GM19467 (cell line): ENCODE data around the gene BACE1-AS.
"Not testable (repeated sequence)": the region's sequence is repeated elsewhere in the genome, so short reads cannot be mapped to it uniquely, and the experiment has no call there.

ENCODE experiments used
- ATAC-seq: cut with Tn5 transposase; IDR thresholded peaks from one replicate; pipeline ENCODE4 v1.9.1; 2021; ENCODE audit warnings: mild to moderate bottlenecking, moderate library complexity; ENCODE audit not compliant: unreplicated experiment

BACE1-AS gene

GRCh38 chr11:117290809-117291396 is at the start of gene BACE1-AS:
Gene BACE1-AS (plus strand): TSS chr11:117291346.
- no peak for ATAC-seq

DNA sequence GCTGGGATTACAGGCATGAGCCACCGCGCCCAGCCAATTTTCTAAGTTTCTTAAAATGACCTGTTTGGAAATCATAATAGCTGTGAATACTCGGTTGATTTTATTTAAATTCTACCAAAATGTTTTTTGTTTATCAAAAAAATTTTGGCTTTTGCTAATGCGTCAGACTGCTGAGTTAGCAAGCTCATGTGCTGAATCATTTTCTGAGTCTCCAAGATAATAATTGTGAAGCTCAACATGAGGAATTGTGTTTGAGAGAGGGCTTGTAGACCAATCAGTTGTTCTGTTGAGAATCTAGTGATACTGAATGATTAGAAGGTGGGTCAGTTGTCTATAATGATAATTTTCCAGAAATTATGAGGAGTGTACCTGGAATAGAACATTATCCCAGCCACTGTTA is 42.8 kb upstream of the BACE1-AS start:
- ATAC-seq, result no peak

DNA sequence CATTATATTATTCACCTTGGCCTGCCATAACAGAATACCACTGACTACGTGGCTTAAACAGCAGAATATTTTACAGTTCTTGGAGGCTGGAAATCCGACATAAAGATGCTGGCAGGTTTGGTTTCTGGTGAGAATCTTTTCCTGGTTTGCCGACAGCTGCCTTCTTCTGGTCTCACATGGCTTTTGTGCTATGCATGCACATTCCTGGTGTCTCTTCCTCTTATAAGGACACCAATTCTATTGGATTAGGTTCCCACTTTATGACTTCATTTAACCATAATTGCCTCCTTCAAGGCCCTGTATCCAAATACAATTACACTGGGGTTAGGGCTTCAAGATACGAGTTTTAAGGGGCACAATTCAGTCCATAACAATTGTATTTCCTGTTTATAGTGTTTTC is 41.6 kb upstream of the BACE1-AS start:
- no peak for ATAC-seq

- no peak for ATAC-seq
Observed at GRCh38 chr11:117251506-117251905, 39.6 kb upstream of the BACE1-AS start.

DNA sequence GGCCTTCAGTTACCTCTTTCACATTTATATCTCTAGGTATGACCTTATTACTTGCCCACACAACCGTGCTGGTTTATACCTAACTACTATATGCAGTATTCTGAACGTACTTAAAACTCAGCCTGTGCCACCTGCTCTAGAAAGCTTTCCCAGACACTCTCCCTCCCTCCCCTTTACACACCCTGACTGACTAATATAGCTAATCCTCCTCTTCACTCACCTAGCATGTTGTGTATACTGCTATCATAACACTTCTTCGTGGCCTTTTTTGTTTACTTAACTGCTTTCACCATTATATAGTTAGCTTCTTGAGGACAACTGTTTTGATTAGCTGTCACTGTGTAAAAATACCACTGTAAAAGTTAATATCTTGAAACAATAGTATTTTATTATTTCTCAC is 35.2 kb upstream of the BACE1-AS start:
- no peak for ATAC-seq

DNA sequence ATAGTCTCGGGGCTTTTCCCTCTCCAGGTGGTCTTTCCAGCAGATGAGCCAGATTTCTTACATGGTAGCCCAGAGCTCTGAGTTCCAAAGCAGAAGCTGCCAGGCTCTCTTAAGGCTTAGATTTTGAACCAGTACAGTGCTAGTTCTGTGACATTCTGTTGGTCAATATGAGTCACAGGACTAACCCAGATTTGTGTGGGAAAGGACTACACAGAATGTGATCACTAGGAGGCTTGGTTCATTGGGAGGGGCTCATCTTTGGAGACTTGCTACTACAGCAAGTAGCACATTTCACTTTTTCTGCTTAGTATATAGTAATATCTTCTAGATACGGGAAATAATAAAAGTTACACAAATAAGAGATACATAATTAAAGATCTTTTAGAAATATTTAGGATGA is 34.6 kb upstream of the BACE1-AS start:
- ATAC-seq, result no peak

GRCh38 chr11:117258576-117258975 is 32.6 kb upstream of the BACE1-AS start:
- no peak for ATAC-seq

DNA sequence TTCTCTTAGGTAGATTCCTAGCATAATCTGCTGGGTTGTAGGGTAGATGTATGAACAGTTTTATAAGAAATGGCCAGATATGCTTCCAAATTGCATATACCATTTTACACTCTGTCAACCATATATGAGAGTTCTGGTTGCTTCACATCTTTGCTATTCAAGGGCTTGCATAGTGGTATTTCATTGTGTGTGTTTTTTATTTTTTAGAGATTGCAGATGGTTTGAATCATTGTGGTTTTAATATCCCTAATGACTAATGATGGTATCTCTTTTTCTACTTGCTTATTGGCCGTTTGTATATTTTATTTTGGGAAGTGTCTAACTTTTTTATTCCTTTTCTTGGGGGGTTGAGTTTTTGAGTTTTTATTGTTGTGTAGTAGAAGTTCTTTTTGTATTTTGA is 31.7 kb upstream of the BACE1-AS start:
- no peak for ATAC-seq

GRCh38 chr11:117264624-117265323 is 26.4 kb upstream of the BACE1-AS start:
- not testable (repeated sequence) for ATAC-seq

- no peak for ATAC-seq
Observed at GRCh38 chr11:117265745-117266144, 25.4 kb upstream of the BACE1-AS start.

DNA sequence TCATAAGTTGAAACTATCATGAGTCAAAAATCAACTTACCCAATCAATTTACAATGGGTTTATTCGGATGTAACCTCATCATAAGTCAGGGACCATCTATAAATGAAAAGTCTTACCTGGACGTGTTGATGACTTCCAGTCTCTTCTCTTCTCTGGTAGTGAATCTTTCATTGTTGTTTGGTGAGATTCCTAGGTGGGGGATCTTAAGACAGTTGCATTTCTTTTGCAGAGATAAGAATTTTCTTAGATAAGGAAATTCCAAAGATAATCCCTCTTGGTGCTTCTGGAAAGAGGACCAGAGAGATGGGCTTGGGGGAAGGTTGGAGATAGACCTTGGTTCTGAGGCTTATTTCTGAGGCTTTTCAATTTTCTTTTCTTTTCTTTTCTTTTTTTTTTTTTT is 21.3 kb upstream of the BACE1-AS start:
- ATAC-seq, result no peak

DNA sequence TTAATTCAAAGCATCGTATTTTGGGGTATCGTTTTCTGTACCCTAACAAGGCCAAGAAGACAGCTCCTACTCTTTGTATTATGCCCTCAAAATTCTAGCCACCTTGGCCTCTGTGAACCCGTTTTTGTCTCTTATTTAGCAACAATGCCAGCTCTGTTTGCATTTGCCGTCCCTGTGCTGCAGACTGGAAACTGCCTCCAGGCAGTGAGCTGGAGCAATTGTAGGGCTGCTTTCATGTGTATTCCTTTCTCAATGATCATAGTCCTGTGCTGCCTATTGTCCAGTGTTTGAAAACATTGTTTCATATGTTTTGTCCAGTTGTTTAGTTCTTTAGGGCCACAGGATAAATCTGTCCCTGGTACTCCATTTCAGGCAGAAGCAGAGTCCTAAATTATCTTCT is 19.9 kb upstream of the BACE1-AS start:
- ATAC-seq, result no peak

DNA sequence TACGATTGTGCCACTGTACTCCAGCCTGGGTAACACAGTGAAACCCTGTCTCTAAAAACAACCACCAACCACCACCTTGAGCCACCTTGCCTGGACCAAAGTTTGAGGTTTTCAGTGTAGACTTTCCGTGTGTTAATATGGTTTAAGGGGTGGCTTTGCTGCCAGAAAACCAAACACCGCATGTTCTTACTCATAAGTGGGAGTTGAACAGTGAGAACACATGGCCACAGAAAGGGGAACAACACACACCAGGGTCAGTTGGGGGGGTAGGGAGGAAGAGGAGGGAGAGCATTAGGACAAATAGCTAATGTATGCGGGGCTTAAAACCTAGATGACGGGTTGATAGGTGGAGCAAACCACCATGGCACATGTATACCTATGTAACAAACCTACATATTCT is 19.0 kb upstream of the BACE1-AS start:
- ATAC-seq, result not testable (repeated sequence)

- ATAC-seq, result no peak
Observed at GRCh38 chr11:117273550-117274289, 17.4 kb upstream of the BACE1-AS start.

DNA sequence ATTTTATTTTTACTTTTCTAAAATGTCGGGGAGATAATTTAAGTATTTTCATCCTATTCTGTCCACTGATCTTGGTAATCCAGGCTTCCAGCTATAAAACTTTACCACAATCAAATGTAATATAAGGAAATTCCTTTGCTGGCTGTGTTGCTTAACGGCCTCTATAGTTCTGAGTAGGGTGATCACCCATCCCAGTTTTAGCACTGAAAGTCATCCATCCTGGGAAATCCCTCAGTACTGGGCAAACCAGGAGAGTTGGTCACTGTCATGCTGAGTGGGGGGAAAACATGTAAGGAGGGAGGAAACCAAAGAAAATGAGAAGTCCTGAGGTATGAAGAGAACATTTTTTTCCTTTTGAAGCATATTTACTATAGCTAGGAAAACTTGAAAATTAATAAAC is 12.8 kb upstream of the BACE1-AS start:
- no peak for ATAC-seq

DNA sequence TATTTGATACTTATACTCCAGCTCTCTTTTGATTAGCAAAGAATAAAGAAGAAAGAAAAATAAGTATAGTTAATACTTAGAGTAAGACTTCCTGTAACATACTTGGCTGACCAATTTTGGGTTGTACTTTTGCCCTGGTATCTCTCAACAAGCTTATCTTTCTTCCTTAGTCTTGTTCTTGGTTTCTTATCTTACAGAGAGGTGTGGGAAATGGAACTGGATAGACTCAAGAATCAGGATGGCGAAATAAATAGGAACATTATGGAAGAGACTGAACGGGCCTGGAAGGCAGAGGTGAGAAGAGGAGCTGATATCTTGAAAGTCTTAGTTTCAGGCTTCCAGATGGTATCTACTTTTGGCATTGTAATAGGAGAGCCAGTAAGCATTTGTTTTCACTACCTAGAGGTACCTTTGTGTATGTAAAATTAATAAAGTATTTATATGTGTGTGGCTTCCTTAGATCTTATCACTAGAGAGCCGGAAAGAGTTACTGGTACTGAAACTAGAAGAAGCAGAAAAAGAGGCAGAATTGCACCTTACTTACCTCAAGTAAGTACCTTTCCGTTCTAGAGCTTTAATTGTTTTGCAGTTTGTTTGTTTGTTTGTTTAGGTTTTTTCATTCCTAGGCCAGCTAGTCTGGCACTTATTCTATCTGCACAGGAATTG is 11.3 kb upstream of the BACE1-AS start:
- ATAC-seq, result no peak

DNA sequence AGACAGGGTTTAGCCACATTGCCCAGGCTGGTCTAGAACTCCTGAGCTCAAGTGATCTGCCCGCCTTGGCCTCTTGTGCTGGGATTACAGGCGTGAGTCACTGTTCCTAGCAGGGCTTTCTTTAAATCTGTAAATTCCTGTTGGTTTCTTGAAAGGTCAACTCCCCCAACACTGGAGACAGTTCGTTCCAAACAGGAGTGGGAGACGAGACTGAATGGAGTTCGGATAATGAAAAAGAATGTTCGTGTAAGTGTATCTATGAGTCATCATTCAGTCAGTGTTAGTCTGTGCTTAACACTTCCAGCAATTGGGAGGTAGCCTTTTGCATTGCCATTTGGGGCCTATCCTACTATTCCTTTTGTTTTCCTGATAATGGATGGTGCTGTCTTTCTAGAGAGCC is 10.0 kb upstream of the BACE1-AS start:
- no peak for ATAC-seq

GRCh38 chr11:117281869-117282268 is 9.3 kb upstream of the BACE1-AS start:
- no peak for ATAC-seq

DNA sequence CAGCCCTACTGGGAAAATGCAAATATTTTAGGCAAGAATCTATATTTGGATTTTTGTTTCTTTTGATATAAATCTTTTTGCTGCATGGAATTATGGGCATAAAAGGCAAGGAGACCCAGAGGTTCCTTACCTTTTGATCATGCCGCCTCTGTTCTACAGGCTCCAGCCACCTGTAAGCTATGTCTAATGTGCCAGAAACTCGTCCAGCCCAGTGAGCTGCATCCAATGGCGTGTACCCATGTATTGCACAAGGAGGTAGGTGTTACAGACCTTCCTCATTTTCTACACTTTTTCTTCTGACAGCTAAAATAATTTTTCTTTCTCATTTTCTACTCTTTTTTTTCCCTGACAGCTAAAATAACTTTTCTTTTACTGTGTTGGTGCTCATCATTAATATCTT is 8.2 kb upstream of the BACE1-AS start:
- no peak for ATAC-seq

- ATAC-seq, result no peak
Observed at GRCh38 chr11:117284053-117284452, 7.1 kb upstream of the BACE1-AS start.

GRCh38 chr11:117286588-117286987 is 4.6 kb upstream of the BACE1-AS start:
- no peak for ATAC-seq

- ATAC-seq, result no peak
Observed at GRCh38 chr11:117287668-117288067, 3.5 kb upstream of the BACE1-AS start.
